ENCODE measurements around the gene UTP25.

The UTP25 gene

GRCh38 chr1:209785592-209785991 is 42.2 kb upstream of the UTP25 start:
- ATAC-seq = no peak

GRCh38 chr1:209786146-209786545 is 41.6 kb upstream of the UTP25 start:
- ATAC-seq = no peak
- no peak for TF ChIP-seq ESRRG (CRISPR knock-in tag; IDR thresholded peaks at IDR 0.05)
- no peak for TF ChIP-seq ARNTL (CRISPR knock-in tag; IDR thresholded peaks at IDR 0.05; ENCODE audit: borderline replicate concordance, low read depth)
- no peak for TF ChIP-seq ZFP30 (CRISPR knock-in tag; IDR thresholded peaks at IDR 0.05)
- TF ChIP-seq CSRNP3 (CRISPR knock-in tag; IDR thresholded peaks at IDR 0.05) = no peak
- TF ChIP-seq ZNF565 (CRISPR knock-in tag; conservative IDR thresholded peaks at IDR 0.05; ENCODE audit: low read depth) = no peak
- no peak for TF ChIP-seq PPARA (CRISPR knock-in tag; IDR thresholded peaks at IDR 0.05; ENCODE audit: borderline replicate concordance)
- TF ChIP-seq OSR1 (CRISPR knock-in tag; IDR thresholded peaks at IDR 0.05) = no peak

More at GRCh38 chr1:209785592-209785991, 42.2 kb upstream of the UTP25 start:
- TF ChIP-seq TSHZ2 (CRISPR knock-in tag; IDR thresholded peaks at IDR 0.05) = no peak
- no peak for TF ChIP-seq SNAI2 (CRISPR knock-in tag; IDR thresholded peaks at IDR 0.05)
- TF ChIP-seq CSDC2 (CRISPR knock-in tag; IDR thresholded peaks at IDR 0.05) = no peak
- TF ChIP-seq ARNTL (CRISPR knock-in tag; IDR thresholded peaks at IDR 0.05; ENCODE audit: borderline replicate concordance, low read depth) = no peak
- no peak for TF ChIP-seq ZFP3 (CRISPR knock-in tag; IDR thresholded peaks at IDR 0.05)

GRCh38 chr1:209787551-209787950 is 40.2 kb upstream of the UTP25 start:
- TF ChIP-seq SNAI2 (CRISPR knock-in tag; IDR thresholded peaks at IDR 0.05) (no peak), ESRRG (CRISPR knock-in tag; IDR thresholded peaks at IDR 0.05) (no peak), PPARA (CRISPR knock-in tag; IDR thresholded peaks at IDR 0.05; ENCODE audit: borderline replicate concordance) (no peak), ISL1 (CRISPR knock-in tag; IDR thresholded peaks at IDR 0.05) (no peak), TOX (CRISPR knock-in tag; IDR thresholded peaks at IDR 0.05; ENCODE audit: borderline replicate concordance) (no peak), ZNF8 (CRISPR knock-in tag; IDR thresholded peaks at IDR 0.05) (no peak), TCF4 (CRISPR knock-in tag; IDR thresholded peaks at IDR 0.05; ENCODE audit: borderline replicate concordance) (no peak), ZC3H10 (CRISPR knock-in tag; IDR thresholded peaks at IDR 0.05) (no peak), ZNF565 (CRISPR knock-in tag; conservative IDR thresholded peaks at IDR 0.05; ENCODE audit: low read depth) (no peak)
- no peak for ATAC-seq

- no peak for ATAC-seq
- no peak for TF ChIP-seq CREB5 (CRISPR knock-in tag; IDR thresholded peaks at IDR 0.05; ENCODE audit: low read depth)
- TF ChIP-seq TSHZ2 (CRISPR knock-in tag; IDR thresholded peaks at IDR 0.05) = no peak
These were observed 38.5 kb upstream of the UTP25 start for GRCh38 chr1:209789245-209789644.
